ENCODE results near the gene RNF123.

The RNF123 gene

GRCh38 chr3:49642708-49643145, 46.6 kb upstream of the RNF123 start:
- no peak for DNase-seq (ENCODE audit: low read depth in 1 of 2, low spot score in 1 of 2)
- H3K27me3 ChIP-seq (ENCODE audit: insufficient read depth, poor library complexity, severe bottlenecking): no peaks in the 10 kb centered on the region
- H3K27ac ChIP-seq (replicated peaks): no peak overlapping the region
- no peak overlapping the region for H3K4me3 ChIP-seq (replicated peaks; ENCODE audit: insufficient read depth, low read length)
- TF ChIP-seq REST (IDR thresholded peaks at IDR 0.05; ENCODE audit: insufficient replicate concordance, low read depth) (no peak), GABPA (IDR thresholded peaks at IDR 0.05; ENCODE audit: low read depth) (no peak), POLR2AphosphoS5 (IDR thresholded peaks at IDR 0.05; ENCODE audit: low read depth) (no peak), CTCF (IDR thresholded peaks at IDR 0.05; ENCODE audit: insufficient read depth, low read length) (no peak)

GRCh38 chr3:49644684-49645083, 44.7 kb upstream of the RNF123 start:
- TF ChIP-seq POLR2AphosphoS5 (IDR thresholded peaks at IDR 0.05; ENCODE audit: low read depth) (no peak), SPI1 (IDR thresholded peaks at IDR 0.05; ENCODE audit: borderline replicate concordance, low read depth) (no peak)
- H3K27me3 ChIP-seq (ENCODE audit: insufficient read depth, poor library complexity, severe bottlenecking): no peaks in the 10 kb centered on the region
- no peak overlapping the region for H3K4me3 ChIP-seq (replicated peaks; ENCODE audit: insufficient read depth, low read length)
- H3K27ac ChIP-seq (replicated peaks): no peak overlapping the region
- no peak for DNase-seq (ENCODE audit: low read depth in 1 of 2, low spot score in 1 of 2)

GRCh38 chr3:49646236-49646635, 43.1 kb upstream of the RNF123 start:
- H3K27me3 ChIP-seq (ENCODE audit: insufficient read depth, poor library complexity, severe bottlenecking): no peaks in the 10 kb centered on the region
- no peak overlapping the region for H3K4me3 ChIP-seq (replicated peaks; ENCODE audit: insufficient read depth, low read length)
- no peak overlapping the region for H3K27ac ChIP-seq (replicated peaks)
- no peak for TF ChIP-seq POLR2AphosphoS5 (IDR thresholded peaks at IDR 0.05; ENCODE audit: low read depth)
- no peak for TF ChIP-seq SPI1 (IDR thresholded peaks at IDR 0.05; ENCODE audit: borderline replicate concordance, low read depth)
- DNase-seq (ENCODE audit: low read depth in 1 of 2, low spot score in 1 of 2): no peak

- no peaks in the 10 kb centered on the region for H3K27me3 ChIP-seq (ENCODE audit: insufficient read depth, poor library complexity, severe bottlenecking)
- no peak for DNase-seq (ENCODE audit: low read depth in 1 of 2, low spot score in 1 of 2)
- no peak overlapping the region for H3K4me3 ChIP-seq (replicated peaks; ENCODE audit: insufficient read depth, low read length)
- no peak for TF ChIP-seq SPI1 (IDR thresholded peaks at IDR 0.05; ENCODE audit: borderline replicate concordance, low read depth)
- no peak for TF ChIP-seq CTCF (IDR thresholded peaks at IDR 0.05; ENCODE audit: insufficient read depth, low read length)
- TF ChIP-seq POLR2AphosphoS5 (IDR thresholded peaks at IDR 0.05; ENCODE audit: low read depth): no peak
- no peak for TF ChIP-seq REST (IDR thresholded peaks at IDR 0.05; ENCODE audit: insufficient replicate concordance, low read depth)
- TF ChIP-seq GABPA (IDR thresholded peaks at IDR 0.05; ENCODE audit: low read depth): no peak
- no peak overlapping the region for H3K27ac ChIP-seq (replicated peaks)
Measured at GRCh38 chr3:49647741-49648140, 41.6 kb upstream of the RNF123 start.

- Histone ChIP-seq H3K27me3 (ENCODE audit: insufficient read depth, poor library complexity, severe bottlenecking) (no peaks in the 10 kb centered on the region), H3K4me3 (replicated peaks; ENCODE audit: insufficient read depth, low read length) (no peak overlapping the region), H3K27ac (replicated peaks) (no peak overlapping the region)
- no peak for TF ChIP-seq SPI1 (IDR thresholded peaks at IDR 0.05; ENCODE audit: borderline replicate concordance, low read depth)
- no peak for DNase-seq (ENCODE audit: low read depth in 1 of 2, low spot score in 1 of 2)
Measured at GRCh38 chr3:49648354-49649019, 40.9 kb upstream of the RNF123 start.

All from HL-60 (cell line).